HFFc6 (cell line): ENCODE measurements around the gene PCSK6. TPM values are rescaled to one million over a fixed set of nuclear protein-coding genes. Genes with fewer than 3 reads are reported as not detected.

Experiments
- DNase-seq: peaks from one replicate; pipeline ENCODE4 v3.0.0-alpha.2; 2018
- H3K27ac Mint-ChIP-seq: 2 replicates; pipeline ENCODE4 v1.8.0; 2020; ENCODE audit warnings: mild to moderate bottlenecking, mixed read lengths
- H3K27me3 Mint-ChIP-seq: 2 replicates; pipeline ENCODE4 v1.8.0; 2021; ENCODE audit warnings: mild to moderate bottlenecking, moderate library complexity, mixed read lengths; ENCODE audit not compliant: insufficient read depth
- H3K36me3 Mint-ChIP-seq: 2 replicates; pipeline ENCODE4 v1.8.0; 2021; ENCODE audit warnings: low read depth, mixed read lengths
- H3K4me1 Mint-ChIP-seq: 2 replicates; pipeline ENCODE4 v1.8.0; 2020; ENCODE audit warnings: low read depth, mixed read lengths
- H3K4me3 Mint-ChIP-seq: 2 replicates; pipeline ENCODE4 v1.8.0; 2020; ENCODE audit warnings: mild to moderate bottlenecking, moderate library complexity, mixed read lengths
- H3K9me3 Mint-ChIP-seq: 2 replicates; pipeline ENCODE4 v1.8.0; 2020; ENCODE audit warnings: mild to moderate bottlenecking, mixed read lengths
- CTCF ChIP-seq: fragments of 200-600 bp; sonication (generic); IDR thresholded peaks from 2 replicates; pipeline ENCODE4 v1.5.0; 2021; ENCODE audit warnings: antibody characterized with exemption, mild to moderate bottlenecking
- total RNA-seq, 6 experiments: library from RNA; stranded (reverse); fragmentation: NEBNext Ultra II Directional; extraction: Animal tissue kit (Norgen Biotek cat#: 25700); gene quantifications; 2 replicates in 1 of 6; 3 replicates in 5 of 6; pipeline ENCODE4 v1.2.3, GENCODE V29; 2021

PCSK6 gene
- total RNA-seq, 6 experiments from 2014 or later = not detected

GRCh38 chr15:101445562-101446517 lies 43.7 kb downstream of the PCSK6 start:
- no peak for TF ChIP-seq CTCF
- H3K36me3 Mint-ChIP-seq = no peaks in the 10 kb centered on the region
- peaks cover 30% of the 10 kb centered on the region for H3K4me1 Mint-ChIP-seq
- peak; percentile 80 for DNase-seq
- peak overlapping the region; percentile 52 for H3K4me3 Mint-ChIP-seq
- peak overlapping the region; percentile 74 for H3K27ac Mint-ChIP-seq
- H3K27me3 Mint-ChIP-seq = peaks cover 13% of the 10 kb centered on the region
- no peaks in the 10 kb centered on the region for H3K9me3 Mint-ChIP-seq

- Mint-ChIP-seq H3K4me1 (peaks cover 39% of the 10 kb centered on the region), H3K36me3 (no peaks in the 10 kb centered on the region), H3K27me3 (peaks cover 8% of the 10 kb centered on the region), H3K4me3 (no peak overlapping the region), H3K27ac (no peak overlapping the region), H3K9me3 (no peaks in the 10 kb centered on the region)
- no peak for DNase-seq
- no peak for TF ChIP-seq CTCF
These were observed 44.5 kb downstream of the PCSK6 start for GRCh38 chr15:101444807-101445508.

- H3K27ac Mint-ChIP-seq = no peak overlapping the region
- no peak for TF ChIP-seq CTCF
- peaks cover 49% of the 10 kb centered on the region for H3K4me1 Mint-ChIP-seq
- no peak for DNase-seq
- H3K9me3 Mint-ChIP-seq = no peaks in the 10 kb centered on the region
- H3K4me3 Mint-ChIP-seq = no peak overlapping the region
- H3K36me3 Mint-ChIP-seq = no peaks in the 10 kb centered on the region
- H3K27me3 Mint-ChIP-seq = peaks cover 8% of the 10 kb centered on the region
These were observed 45.5 kb downstream of the PCSK6 start for GRCh38 chr15:101444015-101444414.

GRCh38 chr15:101442272-101442671 lies 47.2 kb downstream of the PCSK6 start:
- Mint-ChIP-seq H3K27ac (no peak overlapping the region), H3K4me1 (peaks cover 55% of the 10 kb centered on the region), H3K9me3 (no peaks in the 10 kb centered on the region), H3K36me3 (no peaks in the 10 kb centered on the region), H3K4me3 (no peak overlapping the region), H3K27me3 (peaks cover 8% of the 10 kb centered on the region)
- DNase-seq = no peak
- no peak for TF ChIP-seq CTCF

GRCh38 chr15:101441696-101442095 lies 47.8 kb downstream of the PCSK6 start:
- DNase-seq = no peak
- Mint-ChIP-seq H3K27me3 (peaks cover 8% of the 10 kb centered on the region), H3K4me1 (peaks cover 52% of the 10 kb centered on the region), H3K4me3 (no peak overlapping the region), H3K27ac (no peak overlapping the region), H3K36me3 (no peaks in the 10 kb centered on the region), H3K9me3 (no peaks in the 10 kb centered on the region)
- TF ChIP-seq CTCF = no peak
